HepG2 (cell line): ENCODE results near the gene PREP. TPM values are rescaled to one million over a fixed set of nuclear protein-coding genes. Genes with fewer than 3 reads are reported as not detected.

ENCODE experiments used
- AKAP8 ChIP-seq: sonication (generic); formaldehyde crosslinking; IDR thresholded peaks from 2 replicates; pipeline ENCODE4 v1.5.1; 2020; ENCODE audit warnings: mild to moderate bottlenecking, missing genetic modification reagents
- BCL6 ChIP-seq: IDR thresholded peaks from 2 replicates; pipeline ENCODE4 v1.6.1; 2016; ENCODE audit warnings: missing genetic modification reagents, missing compliant biosample characterization
- CBX1 ChIP-seq: IDR thresholded peaks from one replicate; pipeline ENCODE4 v1.6.1; 2016; ENCODE audit warnings: antibody characterized with exemption, low read depth
- ERF ChIP-seq: IDR thresholded peaks from 2 replicates; pipeline ENCODE4 v1.6.1; 2018; ENCODE audit warnings: missing biosample characterization, missing genetic modification reagents
- GTF2F1 ChIP-seq: fragments of 150-350 bp; IDR thresholded peaks from 2 replicates; pipeline ENCODE4 v1.6.1; 2014; ENCODE audit warnings: low read length
- HMGA1 ChIP-seq: sonication (generic); formaldehyde crosslinking; conservative IDR thresholded peaks from 2 replicates; pipeline ENCODE4 v1.4.0; 2020; ENCODE audit warnings: missing genetic modification reagents
- HNF4A ChIP-seq: sonication (generic); formaldehyde crosslinking; IDR thresholded peaks from 2 replicates; pipeline ENCODE4 v1.4.0; 2020; ENCODE audit warnings: missing genetic modification reagents
- IKZF4 ChIP-seq: sonication (generic); formaldehyde crosslinking; IDR thresholded peaks from 2 replicates; pipeline ENCODE4 v1.5.1; 2020; ENCODE audit warnings: borderline replicate concordance, mild to moderate bottlenecking, low read depth, missing genetic modification reagents; ENCODE audit errors: not compliant biosample characterization
- NR3C1 ChIP-seq: sonication (generic); formaldehyde crosslinking; IDR thresholded peaks from 2 replicates; pipeline ENCODE4 v1.4.0; 2020; ENCODE audit warnings: missing genetic modification reagents
- POLR2AphosphoS5 ChIP-seq: IDR thresholded peaks from 2 replicates; pipeline ENCODE4 v1.6.1; 2012; ENCODE audit warnings: low read depth, low read length
- SMARCC2 ChIP-seq: fragments of 450-650 bp; IDR thresholded peaks from 2 replicates; pipeline ENCODE4 v1.6.1; 2017; ENCODE audit warnings: antibody characterized with exemption, mild to moderate bottlenecking
- SSRP1 ChIP-seq: IDR thresholded peaks from 2 replicates; pipeline ENCODE4 v1.6.1; 2016; ENCODE audit warnings: control low read depth
- TEAD3 ChIP-seq: optimal IDR thresholded peaks from 2 replicates; pipeline ENCODE3; 2016; ENCODE audit warnings: borderline replicate concordance
- ZBTB3 ChIP-seq: sonication (generic); formaldehyde crosslinking; IDR thresholded peaks from 2 replicates; pipeline ENCODE4 v1.4.0; 2020; ENCODE audit warnings: low read depth, mild to moderate bottlenecking, moderate library complexity, missing genetic modification reagents, borderline replicate concordance
- ZFP36L1 ChIP-seq: sonication (generic); formaldehyde crosslinking; IDR thresholded peaks from 2 replicates; pipeline ENCODE4 v1.8.0; 2022; ENCODE audit warnings: mild to moderate bottlenecking, missing genetic modification reagents, moderate library complexity
- ZFX ChIP-seq: sonication (generic); formaldehyde crosslinking; IDR thresholded peaks from 2 replicates; pipeline ENCODE4 v1.4.0; 2020; ENCODE audit warnings: mild to moderate bottlenecking, low read depth, missing genetic modification reagents, moderate library complexity
- ZIK1 ChIP-seq: sonication (generic); formaldehyde crosslinking; IDR thresholded peaks from 2 replicates; pipeline ENCODE4 v1.5.0; 2020; ENCODE audit warnings: mild to moderate bottlenecking, low read depth, missing genetic modification reagents, borderline replicate concordance
- ZNF557 ChIP-seq: sonication (generic); formaldehyde crosslinking; IDR thresholded peaks from 2 replicates; pipeline ENCODE4 v1.4.0; 2020; ENCODE audit warnings: missing genetic modification reagents
- ZNF660 ChIP-seq: sonication (generic); formaldehyde crosslinking; IDR thresholded peaks from 2 replicates; pipeline ENCODE4 v1.5.1; 2020; ENCODE audit warnings: mild to moderate bottlenecking, low read depth, missing genetic modification reagents, borderline replicate concordance
- ZNF75D ChIP-seq: sonication (generic); formaldehyde crosslinking; IDR thresholded peaks from 2 replicates; pipeline ENCODE4 v1.8.1; 2023; ENCODE audit warnings: missing genetic modification reagents, mild to moderate bottlenecking, borderline replicate concordance
- ZSCAN21 ChIP-seq: sonication (generic); formaldehyde crosslinking; IDR thresholded peaks from 2 replicates; pipeline ENCODE4 v1.8.0; 2022; ENCODE audit warnings: mild to moderate bottlenecking, missing genetic modification reagents, moderate library complexity, borderline replicate concordance
- polyA plus RNA-seq, 8 experiments: library from polyadenylated mRNA; depleted of rRNA in 3 of 8; stranded (reverse) in 7 of 8; unstranded in 1 of 8; fragments of >200 nt; fragmentation: Illumina TruSeq in 4 of 8; extraction: Trizol in 4 of 8; gene quantifications; 2 replicates each; pipeline versions ENCODE4 v1.2.1 to v1.2.3, GENCODE V29; 2011 to 2016; ENCODE audit warnings: low read depth in 4 of 8, missing spikeins in 1 of 8, mixed read lengths in 1 of 8; ENCODE audit not compliant: insufficient read depth in 1 of 8
- total RNA-seq, 5 experiments: library from RNA; depleted of rRNA; stranded (reverse); fragments of >200 nt; fragmentation: Illumina TruSeq; extraction: Trizol; gene quantifications; 2 replicates each; pipeline ENCODE4 v1.2.3, GENCODE V29; 2016; ENCODE audit warnings: low read depth in 1 of 5
- TF ChIP-seq, protein P1 (sequence below): sonication (generic); formaldehyde crosslinking; IDR thresholded peaks from 2 replicates; pipeline ENCODE4 v1.4.0; 2020; ENCODE audit warnings: missing genetic modification reagents
- TF ChIP-seq, protein P2 (sequence below): sonication (generic); formaldehyde crosslinking; IDR thresholded peaks from 2 replicates; pipeline ENCODE4 v1.8.0; 2022; ENCODE audit warnings: mild to moderate bottlenecking, missing genetic modification reagents, moderate library complexity
- TF ChIP-seq, protein P3 (sequence below): sonication (generic); IDR thresholded peaks from 2 replicates; pipeline ENCODE4 v1.6.1; 2016; ENCODE audit warnings: low read depth, borderline replicate concordance
- TF ChIP-seq, protein P4 (sequence below): sonication (generic); formaldehyde crosslinking; IDR thresholded peaks from 2 replicates; pipeline ENCODE4 v1.8.0; 2023; ENCODE audit warnings: mild to moderate bottlenecking, missing genetic modification reagents

Gene PREP
- total and polyA plus RNA-seq, 2 of the 13 experiments (the other 11 are each of a cell fraction or from before 2014, with no cell fraction given): 12.6 to 15.9 TPM

DNA sequence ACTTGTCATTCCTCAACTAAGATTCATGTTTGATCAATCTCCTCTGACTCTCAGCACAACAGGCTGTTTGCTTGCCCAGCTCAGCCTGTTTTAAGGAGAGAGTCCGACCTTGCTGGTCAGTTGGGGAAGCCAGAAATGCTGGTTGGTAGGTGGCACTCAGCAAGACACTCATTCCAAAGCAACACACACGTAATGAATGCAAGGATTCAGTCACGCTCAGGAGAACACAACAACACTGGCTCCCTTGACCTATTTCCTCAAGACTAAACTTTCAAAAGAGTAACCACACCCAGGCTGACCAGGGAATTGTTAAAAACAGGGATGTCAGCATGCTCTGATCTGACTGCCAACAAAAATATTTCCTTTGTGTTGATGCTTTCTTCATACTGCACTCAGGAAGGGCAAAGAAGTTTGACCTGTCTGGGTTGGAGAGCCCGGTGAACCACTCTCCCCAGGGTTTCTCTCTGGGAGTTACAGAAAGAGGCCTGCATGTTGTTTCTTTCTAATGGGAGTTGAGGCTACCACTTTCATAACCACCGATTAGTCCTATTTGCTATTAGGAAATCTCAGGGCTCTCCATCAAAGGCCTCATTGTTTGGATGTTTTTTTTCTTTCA, 25.6 kb upstream of the PREP start (continued):
- TF ChIP-seq ZIK1 (CRISPR knock-in tag) (no peak), TEAD3 (CRISPR knock-in tag) (no peak), POLR2AphosphoS5 (no peak), HNF4A (CRISPR knock-in tag) (peak; percentile 29; the same call in 1 of the 2 replicates), NR3C1 (no peak), ZNF75D (CRISPR knock-in tag) (no peak), ZNF660 (CRISPR knock-in tag) (no peak), ERF (CRISPR knock-in tag) (peak; percentile 32; the same call in 1 of the 2 replicates), ZSCAN21 (CRISPR knock-in tag) (no peak), CBX1 (no peak), ZFX (CRISPR knock-in tag) (no peak), HMGA1 (CRISPR knock-in tag) (no peak), SMARCC2 (no peak), SSRP1 (CRISPR knock-in tag) (0 out of 2 replicates have a peak, but pooled peaks have one; percentile 59), BCL6 (CRISPR knock-in tag) (peak; percentile 51), ZBTB3 (CRISPR knock-in tag) (no peak), AKAP8 (CRISPR knock-in tag) (no peak), ZFP36L1 (no peak), ZNF557 (no peak), IKZF4 (CRISPR knock-in tag) (no peak), GTF2F1 (no peak)
- TF ChIP-seq, protein P1, sequence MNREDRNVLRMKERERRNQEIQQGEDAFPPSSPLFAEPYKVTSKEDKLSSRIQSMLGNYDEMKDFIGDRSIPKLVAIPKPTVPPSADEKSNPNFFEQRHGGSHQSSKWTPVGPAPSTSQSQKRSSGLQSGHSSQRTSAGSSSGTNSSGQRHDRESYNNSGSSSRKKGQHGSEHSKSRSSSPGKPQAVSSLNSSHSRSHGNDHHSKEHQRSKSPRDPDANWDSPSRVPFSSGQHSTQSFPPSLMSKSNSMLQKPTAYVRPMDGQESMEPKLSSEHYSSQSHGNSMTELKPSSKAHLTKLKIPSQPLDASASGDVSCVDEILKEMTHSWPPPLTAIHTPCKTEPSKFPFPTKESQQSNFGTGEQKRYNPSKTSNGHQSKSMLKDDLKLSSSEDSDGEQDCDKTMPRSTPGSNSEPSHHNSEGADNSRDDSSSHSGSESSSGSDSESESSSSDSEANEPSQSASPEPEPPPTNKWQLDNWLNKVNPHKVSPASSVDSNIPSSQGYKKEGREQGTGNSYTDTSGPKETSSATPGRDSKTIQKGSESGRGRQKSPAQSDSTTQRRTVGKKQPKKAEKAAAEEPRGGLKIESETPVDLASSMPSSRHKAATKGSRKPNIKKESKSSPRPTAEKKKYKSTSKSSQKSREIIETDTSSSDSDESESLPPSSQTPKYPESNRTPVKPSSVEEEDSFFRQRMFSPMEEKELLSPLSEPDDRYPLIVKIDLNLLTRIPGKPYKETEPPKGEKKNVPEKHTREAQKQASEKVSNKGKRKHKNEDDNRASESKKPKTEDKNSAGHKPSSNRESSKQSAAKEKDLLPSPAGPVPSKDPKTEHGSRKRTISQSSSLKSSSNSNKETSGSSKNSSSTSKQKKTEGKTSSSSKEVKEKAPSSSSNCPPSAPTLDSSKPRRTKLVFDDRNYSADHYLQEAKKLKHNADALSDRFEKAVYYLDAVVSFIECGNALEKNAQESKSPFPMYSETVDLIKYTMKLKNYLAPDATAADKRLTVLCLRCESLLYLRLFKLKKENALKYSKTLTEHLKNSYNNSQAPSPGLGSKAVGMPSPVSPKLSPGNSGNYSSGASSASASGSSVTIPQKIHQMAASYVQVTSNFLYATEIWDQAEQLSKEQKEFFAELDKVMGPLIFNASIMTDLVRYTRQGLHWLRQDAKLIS (CRISPR knock-in tag): no peak
- TF ChIP-seq, protein P2, sequence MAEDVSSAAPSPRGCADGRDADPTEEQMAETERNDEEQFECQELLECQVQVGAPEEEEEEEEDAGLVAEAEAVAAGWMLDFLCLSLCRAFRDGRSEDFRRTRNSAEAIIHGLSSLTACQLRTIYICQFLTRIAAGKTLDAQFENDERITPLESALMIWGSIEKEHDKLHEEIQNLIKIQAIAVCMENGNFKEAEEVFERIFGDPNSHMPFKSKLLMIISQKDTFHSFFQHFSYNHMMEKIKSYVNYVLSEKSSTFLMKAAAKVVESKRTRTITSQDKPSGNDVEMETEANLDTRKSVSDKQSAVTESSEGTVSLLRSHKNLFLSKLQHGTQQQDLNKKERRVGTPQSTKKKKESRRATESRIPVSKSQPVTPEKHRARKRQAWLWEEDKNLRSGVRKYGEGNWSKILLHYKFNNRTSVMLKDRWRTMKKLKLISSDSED (CRISPR knock-in tag): no peak
- TF ChIP-seq, protein P3, sequence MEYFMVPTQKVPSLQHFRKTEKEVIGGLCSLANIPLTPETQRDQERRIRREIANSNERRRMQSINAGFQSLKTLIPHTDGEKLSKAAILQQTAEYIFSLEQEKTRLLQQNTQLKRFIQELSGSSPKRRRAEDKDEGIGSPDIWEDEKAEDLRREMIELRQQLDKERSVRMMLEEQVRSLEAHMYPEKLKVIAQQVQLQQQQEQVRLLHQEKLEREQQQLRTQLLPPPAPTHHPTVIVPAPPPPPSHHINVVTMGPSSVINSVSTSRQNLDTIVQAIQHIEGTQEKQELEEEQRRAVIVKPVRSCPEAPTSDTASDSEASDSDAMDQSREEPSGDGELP: no peak
- TF ChIP-seq, protein P4, sequence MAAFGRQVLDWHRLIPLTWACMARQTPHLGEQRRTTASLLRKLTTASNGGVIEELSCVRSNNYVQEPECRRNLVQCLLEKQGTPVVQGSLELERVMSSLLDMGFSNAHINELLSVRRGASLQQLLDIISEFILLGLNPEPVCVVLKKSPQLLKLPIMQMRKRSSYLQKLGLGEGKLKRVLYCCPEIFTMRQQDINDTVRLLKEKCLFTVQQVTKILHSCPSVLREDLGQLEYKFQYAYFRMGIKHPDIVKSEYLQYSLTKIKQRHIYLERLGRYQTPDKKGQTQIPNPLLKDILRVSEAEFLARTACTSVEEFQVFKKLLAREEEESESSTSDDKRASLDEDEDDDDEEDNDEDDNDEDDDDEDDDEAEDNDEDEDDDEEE (CRISPR knock-in tag): no peak
